ENCODE results near the gene TOM1.

TOM1 gene

GRCh38 chr22:35307372-35307771, 7.7 kb downstream of the TOM1 start:
- DNase-seq (ENCODE audit: low read depth in 2 of 2), result no peak

GRCh38 chr22:35307892-35308291, 8.2 kb downstream of the TOM1 start:
- DNase-seq (ENCODE audit: low read depth in 2 of 2), result no peak

GRCh38 chr22:35308480-35309021, 8.9 kb downstream of the TOM1 start:
- no peak for DNase-seq (ENCODE audit: low read depth in 2 of 2)

GRCh38 chr22:35310556-35311550, 11.2 kb downstream of the TOM1 start:
- DNase-seq (ENCODE audit: low read depth in 2 of 2), result no peak

GRCh38 chr22:35311551-35311999, 11.9 kb downstream of the TOM1 start:
- no peak for DNase-seq (ENCODE audit: low read depth in 2 of 2)

- no peak for DNase-seq (ENCODE audit: low read depth in 2 of 2)
Measured at GRCh38 chr22:35312198-35313059, 12.7 kb downstream of the TOM1 start.

GRCh38 chr22:35313311-35314121, 13.8 kb downstream of the TOM1 start:
- DNase-seq (ENCODE audit: low read depth in 2 of 2), result no peak

- DNase-seq (ENCODE audit: low read depth in 2 of 2), result no peak
Measured at GRCh38 chr22:35314161-35314942, 14.7 kb downstream of the TOM1 start.

- no peak for DNase-seq (ENCODE audit: low read depth in 2 of 2)
Measured at GRCh38 chr22:35315141-35315854, 15.6 kb downstream of the TOM1 start.

GRCh38 chr22:35315855-35316745, 16.4 kb downstream of the TOM1 start:
- no peak for DNase-seq (ENCODE audit: low read depth in 2 of 2)

- DNase-seq (ENCODE audit: low read depth in 2 of 2), result no peak
Measured at GRCh38 chr22:35316751-35317150, 17.1 kb downstream of the TOM1 start.

GRCh38 chr22:35317680-35318290, 18.1 kb downstream of the TOM1 start:
- DNase-seq (ENCODE audit: low read depth in 2 of 2), result no peak

GRCh38 chr22:35318346-35319215, 18.9 kb downstream of the TOM1 start:
- no peak for DNase-seq (ENCODE audit: low read depth in 2 of 2)

GRCh38 chr22:35319244-35319985, 19.7 kb downstream of the TOM1 start:
- DNase-seq (ENCODE audit: low read depth in 2 of 2), result no peak

- DNase-seq (ENCODE audit: low read depth in 2 of 2), result no peak
Measured at GRCh38 chr22:35322126-35322525, 22.4 kb downstream of the TOM1 start.

- DNase-seq (ENCODE audit: low read depth in 2 of 2), result no peak
Measured at GRCh38 chr22:35322893-35323292, 23.2 kb downstream of the TOM1 start.

GRCh38 chr22:35323305-35323704, 23.6 kb downstream of the TOM1 start:
- DNase-seq (ENCODE audit: low read depth in 2 of 2), result no peak

Data from fibroblast of skin of left biceps (primary cell).